Measurements from ENCODE around the gene CACNA1C. TPM values are rescaled to one million over a fixed set of nuclear protein-coding genes. Genes with fewer than 3 reads are reported as not detected.
A peak's percentile ranks its signal among the peaks of the same experiment; 100 is the strongest.

The CACNA1C gene
- total and polyA plus RNA-seq, 2 of the 4 experiments (the other 2 are of a cell fraction): 1.6 to 2.6 TPM

DNA sequence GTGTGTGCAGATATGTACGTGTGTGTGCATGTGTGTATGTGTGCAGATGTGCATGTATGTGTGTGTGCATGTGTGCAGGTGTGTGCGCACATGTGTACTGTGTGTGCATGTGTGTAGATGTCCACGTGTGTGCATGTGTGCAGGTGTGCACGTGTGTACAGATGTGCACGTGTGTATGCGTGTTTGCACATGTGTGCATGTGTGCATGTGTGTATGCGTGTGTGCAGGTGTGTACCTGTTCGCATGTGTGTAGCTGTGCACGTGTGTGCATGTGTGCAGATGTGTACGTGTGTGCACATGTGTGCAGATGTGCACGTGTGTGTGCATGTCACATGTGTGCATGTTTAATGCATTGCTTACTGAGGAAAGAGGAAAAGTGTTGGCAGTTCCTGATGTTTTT lies 686.3 kb downstream of the CACNA1C start:
- no peaks in the 10 kb centered on the region; the same call in 1 of the 2 replicates for H4K20me1 ChIP-seq (ENCODE audit: insufficient read depth, low read length)
- dilution Hi-C loops (cut with HindIII; ENCODE audit: low sequenced_read_pairs, unreplicated experiment) (no loop called here), intact Hi-C loops (cut with micrococcal nuclease) (loop anchor here (1.0 to 2.0 kb wide), 2 partner anchors 45 to 296 kb away; no protein-coding TSS in a partner anchor), in situ Hi-C loops (cut with MboI; ENCODE audit: low sequenced_read_pairs) (no loop called here)
- no peak overlapping the region for H3K4me3 ChIP-seq (ENCODE audit: insufficient read depth, low read depth, low read length)
- H2BK20ac ChIP-seq (ENCODE audit: low read depth, low read length): no peak overlapping the region
- no peak overlapping the region for H3K56ac ChIP-seq (ENCODE audit: extremely low read depth, insufficient read depth, low read length)
- H2BK120ac ChIP-seq (ENCODE audit: low read depth, low read length): no peak overlapping the region
- ChIA-PET CTCF (interaction anchor here (1.4 kb wide), 1 partner anchor 45 kb away, joined by 8 read pairs; no protein-coding TSS in a partner anchor), POLR2A (ENCODE audit: unreplicated experiment) (no interaction called here)
- no peak overlapping the region for H2BK15ac ChIP-seq (ENCODE audit: low read depth, low read length)
- WGBS, 2 experiments (ENCODE audit: extremely low coverage in 2 of 2, insufficient read length in 1 of 2): 73% methylated on average over 8 of the region's 11 CpGs; no CpG with 5 or more reads in 1 of the 2 experiments
- H3K23ac ChIP-seq (ENCODE audit: low read depth, low read length): no peak overlapping the region
- H2AK9ac ChIP-seq (replicated peaks; ENCODE audit: low read depth, low read length, poor library complexity): peak overlapping the region; percentile 28
- no peaks in the 10 kb centered on the region for H3K9me3 ChIP-seq (ENCODE audit: control insufficient read depth, insufficient read depth, low read length)
- no peak overlapping the region for H2AK5ac ChIP-seq (ENCODE audit: low read depth, low read length)
- no peaks in the 10 kb centered on the region for H3K4me1 ChIP-seq (ENCODE audit: control insufficient read depth, insufficient read depth, low read length)
- H3K9ac ChIP-seq (ENCODE audit: low read depth, low read length): no peak overlapping the region
- H3K4me2 ChIP-seq (ENCODE audit: low read depth, low read length): no peak overlapping the region
- no peaks in the 10 kb centered on the region for H3K36me3 ChIP-seq (ENCODE audit: control insufficient read depth, insufficient read depth, low read length)
- no peak overlapping the region for H3K27ac ChIP-seq (ENCODE audit: insufficient read depth, low read length)
- H3K9me1 ChIP-seq (ENCODE audit: insufficient read depth, low read length): no peaks in the 10 kb centered on the region; the same call in 1 of the 2 replicates
- H3K4ac ChIP-seq (ENCODE audit: low read depth, low read length): no peak overlapping the region
- H4K91ac ChIP-seq (ENCODE audit: insufficient read depth, low read depth, low read length): no peak overlapping the region
- TF ChIP-seq MAFK (IDR thresholded peaks at IDR 0.05; ENCODE audit: low read depth, low read length) (no peak), FOS (IDR thresholded peaks at IDR 0.05; ENCODE audit: low read depth, low read length) (no peak), RFX5 (IDR thresholded peaks at IDR 0.05; ENCODE audit: low read depth, low read length) (no peak)
- no peaks in the 10 kb centered on the region for H3K79me1 ChIP-seq (ENCODE audit: low read depth in 1 of 2, low read length in 2 of 2)
- no peak overlapping the region for H3K14ac ChIP-seq (replicated peaks; ENCODE audit: low read depth, low read length)
- H3K27me3 ChIP-seq (ENCODE audit: control insufficient read depth, insufficient read depth, low read length): peaks cover 48% of the 10 kb centered on the region
- H4K8ac ChIP-seq (ENCODE audit: low read depth in 2 of 2, low read length in 2 of 2): no peak overlapping the region
- BruUV-seq (replicated peaks): no TSS peak
- no peak overlapping the region for H2BK5ac ChIP-seq (ENCODE audit: low read depth, low read length, poor library complexity, severe bottlenecking)
- no peak for ATAC-seq (ENCODE audit: low read depth)
- no peak for DNase-seq
- H4K5ac ChIP-seq (ENCODE audit: low read depth, low read length): no peak overlapping the region
- no peak overlapping the region for H3K18ac ChIP-seq (ENCODE audit: low read depth, low read length)
- H2AFZ ChIP-seq (replicated peaks; ENCODE audit: low read length, poor library complexity): peak overlapping the region; percentile 75

All from IMR-90 (cell line).